Stimulated activated CD8-positive, alpha-beta memory T cell treated with anti-CD3 and anti-CD28 coated beads, Interleukin-2, amount 100 ng/mL, for 48 hours (primary cell): ENCODE results near the gene AJUBA.
"Not testable (repeated sequence)": the region's sequence is repeated elsewhere in the genome, so short reads cannot be mapped to it uniquely, and the experiment has no call there.

Source experiments
- DNase-seq, 2 donors: peaks; one replicate each; pipeline ENCODE4 v3.0.0-alpha.2; 2020; ENCODE audit warnings: low read depth in 2 of 2

AJUBA gene

GRCh38 chr14:23006188-23006534, 23.8 kb upstream of the AJUBA start:
- no peak for DNase-seq

GRCh38 chr14:23005451-23006187, 23.3 kb upstream of the AJUBA start:
- no peak for DNase-seq

GRCh38 chr14:23004274-23004673, 21.9 kb upstream of the AJUBA start:
- not testable (repeated sequence) for DNase-seq

- no peak for DNase-seq
Observed at GRCh38 chr14:23002592-23002991, 20.2 kb upstream of the AJUBA start.

- no peak for DNase-seq
Observed at GRCh38 chr14:23000860-23001259, 18.5 kb upstream of the AJUBA start.

GRCh38 chr14:22998329-22999012, 16.1 kb upstream of the AJUBA start:
- no peak for DNase-seq

- no peak for DNase-seq
Observed at GRCh38 chr14:22997676-22998323, 15.4 kb upstream of the AJUBA start.

GRCh38 chr14:22996768-22997654, 14.7 kb upstream of the AJUBA start:
- no peak for DNase-seq

GRCh38 chr14:22995889-22996625, 13.7 kb upstream of the AJUBA start:
- DNase-seq: no peak

- DNase-seq: no peak
Observed at GRCh38 chr14:22994762-22995275, 12.5 kb upstream of the AJUBA start.

- no peak for DNase-seq
Observed at GRCh38 chr14:22993517-22993916, 11.2 kb upstream of the AJUBA start.

GRCh38 chr14:22991852-22992251, 9.5 kb upstream of the AJUBA start:
- no peak for DNase-seq

GRCh38 chr14:22987291-22987690, 4.9 kb upstream of the AJUBA start:
- no peak for DNase-seq

GRCh38 chr14:22986508-22987054, 4.2 kb upstream of the AJUBA start:
- DNase-seq: peak; percentile 79 to 83

- DNase-seq: no peak
Observed at GRCh38 chr14:22985894-22986507, 3.6 kb upstream of the AJUBA start.

GRCh38 chr14:22984959-22985658, 2.8 kb upstream of the AJUBA start:
- no peak for DNase-seq

- DNase-seq: no peak
Observed at GRCh38 chr14:22981876-22982476, 375 bp downstream of the AJUBA start.

GRCh38 chr14:22981090-22981875, 1.1 kb downstream of the AJUBA start:
- DNase-seq: no peak
